PC-3 (cell line): ENCODE results near the gene PYGO2. TPM values are rescaled to one million over a fixed set of nuclear protein-coding genes. Genes with fewer than 3 reads are reported as not detected.

Source experiments
- ATAC-seq: fragments of 200-7000 bp; cut with Tn5 transposase; 2 replicates; pipeline ENCODE4 v1.9.1; 2020; ENCODE audit warnings: mild to moderate bottlenecking, moderate library complexity
- BruUV-seq: library from RNA; stranded (reverse); fragments of 400-500 nt; replicated peaks from 2 replicates; lab custom pipeline; 2021; lab: Mats Ljungman, UMichigan
- CTCF ChIA-PET: fragments of 300-600 bp; sonication (Branson Sonifier 250); formaldehyde crosslinking; loops from one replicate; lab custom pipeline; 2022; ENCODE audit warnings: antibody characterized with exemption; lab: Charles Lee
- POLR2A ChIA-PET: fragments of 300-600 bp; sonication (Branson Sonifier 250); formaldehyde crosslinking; loops from one replicate; lab custom pipeline; 2022; ENCODE audit warnings: antibody characterized with exemption; ENCODE audit not compliant: unreplicated experiment; lab: Charles Lee
- DNase-seq: peaks from one replicate; pipeline ENCODE4 v3.0.0-alpha.2; 2015
- H2AFZ ChIP-seq: fragments of 300-600 bp; sonication (generic); 2 replicates; pipeline ENCODE4 v1.6.0; 2016; ENCODE audit warnings: antibody characterized with exemption, low read length
- H3F3A ChIP-seq: fragments of 300-600 bp; sonication (generic); one replicate; pipeline ENCODE4 v1.6.0; 2017; ENCODE audit warnings: antibody characterized with exemption, low read length, control low read depth, mild to moderate bottlenecking; ENCODE audit not compliant: unreplicated experiment
- H3K27ac ChIP-seq: fragments of 300-600 bp; sonication (generic); 2 replicates; pipeline ENCODE4 v1.5.1; 2016; ENCODE audit warnings: mild to moderate bottlenecking, low read length
- H3K27me3 ChIP-seq: fragments of 300-600 bp; sonication (generic); 2 replicates; pipeline ENCODE4 v1.6.1; 2016; ENCODE audit warnings: low read length, mixed read lengths
- H3K36me3 ChIP-seq: fragments of 300-600 bp; sonication (generic); 2 replicates; pipeline ENCODE4 v1.6.1; 2016; ENCODE audit warnings: low read depth, mixed run types, low read length, mixed read lengths
- H3K4me1 ChIP-seq: fragments of 300-600 bp; sonication (generic); 2 replicates; pipeline ENCODE4 v1.5.1; 2016; ENCODE audit warnings: low read length; ENCODE audit not compliant: insufficient read depth
- H3K4me2 ChIP-seq: fragments of 300-600 bp; sonication (generic); 2 replicates; pipeline ENCODE4 v1.6.0; 2016; ENCODE audit warnings: low read length
- H3K4me3 ChIP-seq: fragments of 300-600 bp; sonication (generic); 2 replicates; pipeline ENCODE4 v1.5.1; 2016; ENCODE audit warnings: mild to moderate bottlenecking, low read length, mixed read lengths
- H3K79me2 ChIP-seq: fragments of 300-600 bp; sonication (generic); 2 replicates; pipeline ENCODE4 v1.6.1; 2017; ENCODE audit warnings: low read length, mixed read lengths
- H3K9ac ChIP-seq: fragments of 300-600 bp; sonication (generic); 2 replicates; pipeline ENCODE4 v1.6.0; 2016; ENCODE audit warnings: mild to moderate bottlenecking, low read length
- H3K9me2 ChIP-seq: fragments of 300-600 bp; sonication (generic); replicated peaks from 2 replicates; pipeline ENCODE4 v1.6.1; 2016; ENCODE audit warnings: mixed run types, low read length, mixed read lengths
- H3K9me3 ChIP-seq: fragments of 300-600 bp; sonication (generic); 2 replicates; pipeline ENCODE4 v1.6.1; 2016; ENCODE audit warnings: low read length, mixed read lengths
- H4K20me1 ChIP-seq: fragments of 300-600 bp; sonication (generic); 2 replicates; pipeline ENCODE4 v1.6.1; 2016; ENCODE audit warnings: low read length, mixed read lengths
- EZH2 ChIP-seq: fragments of 300-600 bp; sonication (generic); IDR thresholded peaks from one replicate; pipeline ENCODE4 v1.6.1; 2017; ENCODE audit warnings: antibody characterized with exemption, mild to moderate bottlenecking, low read length; ENCODE audit not compliant: unreplicated experiment
- EZH2phosphoT487 ChIP-seq: fragments of 300-600 bp; sonication (generic); IDR thresholded peaks from 2 replicates; pipeline ENCODE4 v1.6.1; 2018; ENCODE audit warnings: mild to moderate bottlenecking, antibody characterized with exemption, low read length, borderline replicate concordance
- intact Hi-C: fragments of 100-400 bp; cut with micrococcal nuclease; formaldehyde crosslinking; loops from 2 replicates; pipeline ENCODE4 v1.9.0; 2023
- total RNA-seq: library from RNA; depleted of rRNA; stranded (reverse); fragments of >200 nt; gene quantifications from 2 replicates; pipeline ENCODE4 v1.2.3, GENCODE V29; 2014
- TF ChIP-seq, protein P1 (sequence below): fragments of 300-600 bp; sonication (generic); conservative IDR thresholded peaks from 2 replicates; pipeline ENCODE4 v1.5.1; 2017; ENCODE audit warnings: antibody characterized with exemption, low read depth, mild to moderate bottlenecking, low read length

The PYGO2 gene
- total RNA-seq, 1 experiment from 2014 or later: 41.7 TPM

DNA sequence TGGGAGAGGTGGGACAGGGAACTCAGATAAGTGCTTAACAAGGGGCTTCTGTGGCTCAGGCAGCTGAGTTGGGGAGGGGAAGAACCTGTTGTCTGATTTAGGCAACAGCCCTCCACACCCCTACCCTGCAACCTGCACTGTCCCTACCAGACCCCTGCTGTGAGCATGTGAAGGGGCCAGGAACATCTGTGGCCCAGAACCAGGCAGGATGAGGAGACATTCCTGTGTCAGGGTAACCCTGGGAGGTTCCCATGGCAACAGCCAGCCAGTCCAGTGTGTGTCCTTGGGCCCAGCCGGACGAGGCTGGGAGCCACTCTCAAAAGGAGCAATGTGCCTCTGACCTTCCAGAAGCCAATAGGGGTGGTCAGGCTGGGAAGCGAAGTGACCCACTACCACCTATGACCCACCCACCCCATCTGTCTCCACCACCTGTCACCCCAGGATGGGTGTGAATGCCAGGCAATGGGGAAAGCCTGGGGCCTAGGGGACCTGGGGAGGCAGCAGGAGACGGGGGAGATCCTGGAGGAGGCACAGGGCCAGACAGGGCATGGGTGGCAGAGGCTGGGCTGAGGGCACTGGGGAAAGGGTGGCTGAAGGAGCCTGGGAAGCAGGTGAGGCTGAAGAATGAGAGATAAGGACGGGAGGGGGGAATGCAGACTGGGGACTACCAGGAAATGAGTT, 20.1 kb downstream of the PYGO2 start:
- Histone ChIP-seq H3F3A (peaks cover 4% of the 10 kb centered on the region), H3K79me2 (no peaks in the 10 kb centered on the region), H3K9ac (no peak overlapping the region), H3K9me2 (no peaks in the 10 kb centered on the region), H3K27ac (no peak overlapping the region), H3K27me3 (no peaks in the 10 kb centered on the region), H3K4me3 (no peak overlapping the region), H3K36me3 (no peaks in the 10 kb centered on the region), H3K4me2 (no peak overlapping the region), H4K20me1 (no peaks in the 10 kb centered on the region), H2AFZ (no peak overlapping the region), H3K9me3 (no peaks in the 10 kb centered on the region), H3K4me1 (peaks cover 21% of the 10 kb centered on the region)
- TF ChIP-seq, protein P1, sequence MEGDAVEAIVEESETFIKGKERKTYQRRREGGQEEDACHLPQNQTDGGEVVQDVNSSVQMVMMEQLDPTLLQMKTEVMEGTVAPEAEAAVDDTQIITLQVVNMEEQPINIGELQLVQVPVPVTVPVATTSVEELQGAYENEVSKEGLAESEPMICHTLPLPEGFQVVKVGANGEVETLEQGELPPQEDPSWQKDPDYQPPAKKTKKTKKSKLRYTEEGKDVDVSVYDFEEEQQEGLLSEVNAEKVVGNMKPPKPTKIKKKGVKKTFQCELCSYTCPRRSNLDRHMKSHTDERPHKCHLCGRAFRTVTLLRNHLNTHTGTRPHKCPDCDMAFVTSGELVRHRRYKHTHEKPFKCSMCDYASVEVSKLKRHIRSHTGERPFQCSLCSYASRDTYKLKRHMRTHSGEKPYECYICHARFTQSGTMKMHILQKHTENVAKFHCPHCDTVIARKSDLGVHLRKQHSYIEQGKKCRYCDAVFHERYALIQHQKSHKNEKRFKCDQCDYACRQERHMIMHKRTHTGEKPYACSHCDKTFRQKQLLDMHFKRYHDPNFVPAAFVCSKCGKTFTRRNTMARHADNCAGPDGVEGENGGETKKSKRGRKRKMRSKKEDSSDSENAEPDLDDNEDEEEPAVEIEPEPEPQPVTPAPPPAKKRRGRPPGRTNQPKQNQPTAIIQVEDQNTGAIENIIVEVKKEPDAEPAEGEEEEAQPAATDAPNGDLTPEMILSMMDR: no peak
- TF ChIP-seq EZH2: no peak
- TF ChIP-seq EZH2phosphoT487: no peak
- no peak for DNase-seq
- ATAC-seq: no peak
- intact Hi-C loops: no loop called here
- CTCF ChIA-PET: no interaction called here
- POLR2A ChIA-PET: no interaction called here
- no TSS peak for BruUV-seq

DNA sequence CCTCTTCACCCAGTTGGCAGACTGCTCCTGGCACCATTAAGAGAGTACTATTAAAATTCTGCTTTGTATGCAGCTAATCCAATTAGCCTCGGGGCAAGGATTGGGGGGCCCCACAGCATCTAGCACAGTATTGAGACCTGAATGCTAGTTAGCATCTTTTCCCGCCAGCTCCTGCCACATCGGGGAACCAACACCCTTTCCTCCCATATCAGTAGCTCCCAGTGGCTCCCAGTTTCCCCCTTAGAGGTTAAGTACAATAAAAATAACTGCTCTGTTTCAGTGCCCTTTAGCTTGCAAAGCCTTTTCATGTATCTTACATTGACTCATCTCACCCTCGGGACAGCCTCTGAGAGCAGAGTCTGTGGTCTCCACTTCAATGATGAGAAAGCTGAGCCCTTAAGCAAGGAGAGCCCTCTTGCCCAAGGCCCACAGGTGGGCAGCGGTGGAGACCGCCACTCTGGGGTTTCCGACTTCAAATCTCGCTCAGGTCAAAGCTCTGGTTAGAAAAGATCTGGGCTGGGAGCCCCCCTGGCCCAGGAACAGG, 20.9 kb downstream of the PYGO2 start:
- peaks cover 4% of the 10 kb centered on the region for H3F3A ChIP-seq
- TF ChIP-seq, protein P1: no peak
- TF ChIP-seq EZH2phosphoT487 (no peak), EZH2 (no peak)
- no TSS peak for BruUV-seq
- peaks cover 28% of the 10 kb centered on the region for H3K4me1 ChIP-seq
- H4K20me1 ChIP-seq: no peaks in the 10 kb centered on the region
- ChIA-PET CTCF (no interaction called here), POLR2A (interaction anchor here (0.6 kb wide), 1 partner anchor 24 kb away, joined by 8 read pairs; no protein-coding TSS in a partner anchor)
- H3K4me2 ChIP-seq: no peak overlapping the region
- intact Hi-C loops: no loop called here
- no peaks in the 10 kb centered on the region for H3K9me2 ChIP-seq
- no peaks in the 10 kb centered on the region for H3K9me3 ChIP-seq
- no peak for ATAC-seq
- H3K36me3 ChIP-seq: no peaks in the 10 kb centered on the region
- H3K79me2 ChIP-seq: peaks cover 6% of the 10 kb centered on the region
- DNase-seq: no peak
- no peak overlapping the region for H2AFZ ChIP-seq
- no peak overlapping the region for H3K27ac ChIP-seq
- no peak overlapping the region for H3K9ac ChIP-seq
- no peaks in the 10 kb centered on the region for H3K27me3 ChIP-seq
- no peak overlapping the region for H3K4me3 ChIP-seq

DNA sequence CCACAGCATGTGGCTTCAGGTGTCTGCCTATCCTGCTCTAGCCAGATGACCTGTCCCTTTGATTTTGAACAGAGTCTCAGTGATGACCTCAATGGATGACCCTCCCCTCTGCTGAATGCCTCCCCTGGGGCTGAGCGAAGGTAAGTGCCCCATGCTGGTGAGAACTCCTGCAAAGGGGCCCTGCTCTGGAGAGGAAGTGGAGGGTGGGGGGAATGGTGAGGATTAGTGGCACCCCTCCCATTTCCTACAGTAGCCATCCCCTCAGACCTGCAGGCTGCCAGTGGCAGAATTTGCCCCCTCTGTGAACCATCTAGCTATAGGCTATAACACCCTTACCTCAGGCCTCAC, 21.4 kb downstream of the PYGO2 start:
- Histone ChIP-seq H3K4me1 (peaks cover 33% of the 10 kb centered on the region), H3K36me3 (no peaks in the 10 kb centered on the region), H3F3A (peaks cover 4% of the 10 kb centered on the region), H2AFZ (no peak overlapping the region), H3K27ac (no peak overlapping the region), H3K4me3 (no peak overlapping the region), H3K27me3 (no peaks in the 10 kb centered on the region), H3K9me3 (no peaks in the 10 kb centered on the region), H3K4me2 (no peak overlapping the region), H3K9ac (no peak overlapping the region), H3K79me2 (peaks cover 12% of the 10 kb centered on the region), H3K9me2 (no peaks in the 10 kb centered on the region), H4K20me1 (no peaks in the 10 kb centered on the region)
- ChIA-PET POLR2A (interaction anchor here (0.6 kb wide), 1 partner anchor 23 kb away, joined by 8 read pairs; no protein-coding TSS in a partner anchor), CTCF (interaction anchor here (0.5 to 0.7 kb wide), 2 partner anchors 125 to 315 kb away, joined by 3 to 11 read pairs; no protein-coding TSS in a partner anchor)
- no TSS peak for BruUV-seq
- intact Hi-C loops: no loop called here
- no peak for ATAC-seq
- TF ChIP-seq EZH2 (no peak), EZH2phosphoT487 (no peak)
- TF ChIP-seq, protein P1: no peak
- DNase-seq: no peak
